HEK293 (cell line): ENCODE results near the gene JOSD1.
A peak's percentile ranks its signal among the peaks of the same experiment; 100 is the strongest.

Source experiments
- BCL11A ChIP-seq: fragments of 450-650 bp; formaldehyde crosslinking; IDR thresholded peaks from 2 replicates; pipeline ENCODE4 v1.5.1; 2016; ENCODE audit warnings: low read depth, missing biosample characterization, missing genetic modification characterization
- GFI1B ChIP-seq: fragments of 450-650 bp; formaldehyde crosslinking; IDR thresholded peaks from 2 replicates; pipeline ENCODE4 v1.5.1; 2016; ENCODE audit warnings: missing biosample characterization, missing genetic modification characterization
- GLIS2 ChIP-seq: fragments of 450-650 bp; formaldehyde crosslinking; IDR thresholded peaks from 2 replicates; pipeline ENCODE4 v1.5.1; 2016; ENCODE audit warnings: missing biosample characterization, missing genetic modification characterization
- KLF10 ChIP-seq: fragments of 450-650 bp; IDR thresholded peaks from 2 replicates; pipeline ENCODE4 v1.5.1; 2018; ENCODE audit warnings: missing biosample characterization, mild to moderate bottlenecking, missing genetic modification characterization
- KLF7 ChIP-seq: fragments of 450-650 bp; formaldehyde crosslinking; IDR thresholded peaks from 2 replicates; pipeline ENCODE4 v1.5.1; 2016; ENCODE audit warnings: missing biosample characterization, missing genetic modification characterization, borderline replicate concordance
- KLF8 ChIP-seq: fragments of 450-650 bp; formaldehyde crosslinking; IDR thresholded peaks from 2 replicates; pipeline ENCODE4 v1.5.1; 2016; ENCODE audit warnings: missing biosample characterization, missing genetic modification characterization
- PRDM1 ChIP-seq: fragments of 450-650 bp; formaldehyde crosslinking; IDR thresholded peaks from 2 replicates; pipeline ENCODE4; 2016; ENCODE audit warnings: missing biosample characterization, missing genetic modification characterization
- RBAK ChIP-seq: fragments of 450-650 bp; formaldehyde crosslinking; IDR thresholded peaks from 2 replicates; pipeline ENCODE4 v1.5.1; 2016; ENCODE audit warnings: missing biosample characterization, missing genetic modification characterization
- ZNF138 ChIP-seq: fragments of 450-650 bp; formaldehyde crosslinking; IDR thresholded peaks from 2 replicates; pipeline ENCODE4 v1.5.1; 2016; ENCODE audit warnings: missing biosample characterization, missing genetic modification characterization, borderline replicate concordance
- ZNF184 ChIP-seq: fragments of 450-650 bp; IDR thresholded peaks from 2 replicates; pipeline ENCODE4 v1.5.1; 2018; ENCODE audit warnings: missing biosample characterization, mild to moderate bottlenecking, missing genetic modification characterization
- ZNF202 ChIP-seq: fragments of 450-650 bp; formaldehyde crosslinking; IDR thresholded peaks from 2 replicates; pipeline ENCODE4 v1.5.1; 2016; ENCODE audit warnings: missing biosample characterization, missing genetic modification characterization, borderline replicate concordance
- ZNF530 ChIP-seq: fragments of 450-650 bp; formaldehyde crosslinking; IDR thresholded peaks from 2 replicates; pipeline ENCODE4 v1.5.1; 2016; ENCODE audit warnings: low read depth, missing biosample characterization, missing genetic modification characterization
- ZNF555 ChIP-seq: fragments of 450-650 bp; formaldehyde crosslinking; conservative IDR thresholded peaks from 2 replicates; pipeline ENCODE4 v1.5.1; 2017; ENCODE audit warnings: missing biosample characterization, mild to moderate bottlenecking, missing genetic modification characterization, inconsistent platforms
- ZNF600 ChIP-seq: fragments of 450-650 bp; formaldehyde crosslinking; IDR thresholded peaks from 2 replicates; pipeline ENCODE4 v1.5.1; 2016; ENCODE audit warnings: missing biosample characterization, missing genetic modification characterization
- ZNF660 ChIP-seq: fragments of 450-650 bp; IDR thresholded peaks from 2 replicates; pipeline ENCODE4 v1.5.1; 2018; ENCODE audit warnings: missing biosample characterization, mild to moderate bottlenecking, missing genetic modification characterization
- ZNF677 ChIP-seq: fragments of 450-650 bp; IDR thresholded peaks from 2 replicates; pipeline ENCODE4 v1.5.0; 2018; ENCODE audit warnings: missing biosample characterization, mild to moderate bottlenecking, missing genetic modification characterization, moderate library complexity
- TF ChIP-seq, protein P1 (sequence below): fragments of 450-650 bp; formaldehyde crosslinking; IDR thresholded peaks from 2 replicates; pipeline ENCODE4 v1.5.1; 2016; ENCODE audit warnings: missing biosample characterization, missing genetic modification characterization, borderline replicate concordance
- TF ChIP-seq, protein P2 (sequence below): IDR thresholded peaks from 2 replicates; pipeline ENCODE4 v1.6.1; 2011; ENCODE audit warnings: mild to moderate bottlenecking, low read depth, low read length, borderline replicate concordance
- TF ChIP-seq, protein P3 (sequence below): fragments of 450-650 bp; formaldehyde crosslinking; IDR thresholded peaks from 2 replicates; pipeline ENCODE4 v1.5.1; 2016; ENCODE audit warnings: missing biosample characterization, missing genetic modification characterization, low read depth
- TF ChIP-seq, protein P4 (sequence below): fragments of 450-650 bp; formaldehyde crosslinking; IDR thresholded peaks from 2 replicates; pipeline ENCODE4 v1.5.1; 2016; ENCODE audit warnings: missing biosample characterization, missing genetic modification characterization
- TF ChIP-seq, protein P5 (sequence below): fragments of 450-650 bp; IDR thresholded peaks from 2 replicates; pipeline ENCODE4 v1.5.1; 2018; ENCODE audit warnings: missing biosample characterization, missing genetic modification characterization
- TF ChIP-seq, protein P6 (sequence below): fragments of 450-650 bp; formaldehyde crosslinking; IDR thresholded peaks from 2 replicates; pipeline ENCODE4 v1.5.1; 2017; ENCODE audit warnings: missing biosample characterization, mild to moderate bottlenecking, missing genetic modification characterization, moderate library complexity
- TF ChIP-seq, protein P7 (sequence below): fragments of 450-650 bp; IDR thresholded peaks from 2 replicates; pipeline ENCODE4 v1.5.1; 2018; ENCODE audit warnings: missing biosample characterization, mild to moderate bottlenecking, missing genetic modification characterization

Gene JOSD1

DNA sequence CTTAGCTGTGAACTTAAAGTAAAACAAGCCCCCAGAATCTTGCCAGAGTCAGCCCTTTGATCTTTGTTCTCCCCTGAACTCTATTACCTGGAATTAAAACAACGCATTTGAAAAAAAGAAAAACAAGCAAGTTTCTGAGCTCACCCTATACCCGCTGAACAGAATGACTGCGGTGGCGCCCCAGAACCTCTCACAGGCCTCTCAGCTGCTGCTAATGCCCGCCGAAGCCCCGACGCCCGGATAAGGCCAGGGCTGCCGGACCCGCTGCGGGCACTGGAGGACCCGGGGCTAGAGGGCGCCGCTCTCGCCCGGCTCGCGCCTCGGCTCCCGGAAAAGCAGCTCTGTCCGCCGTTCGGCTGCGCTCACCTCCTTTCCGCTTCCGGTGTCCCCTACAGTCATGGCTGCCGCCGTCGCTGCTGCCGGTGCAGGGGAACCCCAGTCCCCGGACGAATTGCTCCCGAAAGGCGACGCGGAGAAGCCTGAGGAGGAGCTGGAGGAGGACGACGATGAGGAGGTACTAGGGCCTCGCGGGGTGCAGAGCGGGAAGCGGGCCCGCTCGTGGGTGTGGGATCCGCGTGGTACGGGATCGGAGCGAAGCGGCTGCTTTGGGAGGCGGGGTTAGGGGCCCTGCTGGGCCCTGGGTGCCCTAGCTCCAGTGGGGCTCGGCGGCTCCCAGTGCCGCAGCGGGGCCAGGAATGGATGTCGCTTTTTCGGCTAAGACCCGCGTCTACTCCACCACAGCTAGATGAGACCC is 19.0 kb downstream of the JOSD1 start, which contains the start of gene TOMM22 (continued):
- TF ChIP-seq, protein P1, sequence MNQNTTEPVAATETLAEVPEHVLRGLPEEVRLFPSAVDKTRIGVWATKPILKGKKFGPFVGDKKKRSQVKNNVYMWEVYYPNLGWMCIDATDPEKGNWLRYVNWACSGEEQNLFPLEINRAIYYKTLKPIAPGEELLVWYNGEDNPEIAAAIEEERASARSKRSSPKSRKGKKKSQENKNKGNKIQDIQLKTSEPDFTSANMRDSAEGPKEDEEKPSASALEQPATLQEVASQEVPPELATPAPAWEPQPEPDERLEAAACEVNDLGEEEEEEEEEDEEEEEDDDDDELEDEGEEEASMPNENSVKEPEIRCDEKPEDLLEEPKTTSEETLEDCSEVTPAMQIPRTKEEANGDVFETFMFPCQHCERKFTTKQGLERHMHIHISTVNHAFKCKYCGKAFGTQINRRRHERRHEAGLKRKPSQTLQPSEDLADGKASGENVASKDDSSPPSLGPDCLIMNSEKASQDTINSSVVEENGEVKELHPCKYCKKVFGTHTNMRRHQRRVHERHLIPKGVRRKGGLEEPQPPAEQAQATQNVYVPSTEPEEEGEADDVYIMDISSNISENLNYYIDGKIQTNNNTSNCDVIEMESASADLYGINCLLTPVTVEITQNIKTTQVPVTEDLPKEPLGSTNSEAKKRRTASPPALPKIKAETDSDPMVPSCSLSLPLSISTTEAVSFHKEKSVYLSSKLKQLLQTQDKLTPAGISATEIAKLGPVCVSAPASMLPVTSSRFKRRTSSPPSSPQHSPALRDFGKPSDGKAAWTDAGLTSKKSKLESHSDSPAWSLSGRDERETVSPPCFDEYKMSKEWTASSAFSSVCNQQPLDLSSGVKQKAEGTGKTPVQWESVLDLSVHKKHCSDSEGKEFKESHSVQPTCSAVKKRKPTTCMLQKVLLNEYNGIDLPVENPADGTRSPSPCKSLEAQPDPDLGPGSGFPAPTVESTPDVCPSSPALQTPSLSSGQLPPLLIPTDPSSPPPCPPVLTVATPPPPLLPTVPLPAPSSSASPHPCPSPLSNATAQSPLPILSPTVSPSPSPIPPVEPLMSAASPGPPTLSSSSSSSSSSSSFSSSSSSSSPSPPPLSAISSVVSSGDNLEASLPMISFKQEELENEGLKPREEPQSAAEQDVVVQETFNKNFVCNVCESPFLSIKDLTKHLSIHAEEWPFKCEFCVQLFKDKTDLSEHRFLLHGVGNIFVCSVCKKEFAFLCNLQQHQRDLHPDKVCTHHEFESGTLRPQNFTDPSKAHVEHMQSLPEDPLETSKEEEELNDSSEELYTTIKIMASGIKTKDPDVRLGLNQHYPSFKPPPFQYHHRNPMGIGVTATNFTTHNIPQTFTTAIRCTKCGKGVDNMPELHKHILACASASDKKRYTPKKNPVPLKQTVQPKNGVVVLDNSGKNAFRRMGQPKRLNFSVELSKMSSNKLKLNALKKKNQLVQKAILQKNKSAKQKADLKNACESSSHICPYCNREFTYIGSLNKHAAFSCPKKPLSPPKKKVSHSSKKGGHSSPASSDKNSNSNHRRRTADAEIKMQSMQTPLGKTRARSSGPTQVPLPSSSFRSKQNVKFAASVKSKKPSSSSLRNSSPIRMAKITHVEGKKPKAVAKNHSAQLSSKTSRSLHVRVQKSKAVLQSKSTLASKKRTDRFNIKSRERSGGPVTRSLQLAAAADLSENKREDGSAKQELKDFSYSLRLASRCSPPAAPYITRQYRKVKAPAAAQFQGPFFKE (tag by site-specific recombination): no peak
- TF ChIP-seq ZNF184 (tag by site-specific recombination): no peak
- TF ChIP-seq ZNF660 (tag by site-specific recombination): peak; percentile 98
- TF ChIP-seq ZNF555: no peak
- TF ChIP-seq, protein P2, sequence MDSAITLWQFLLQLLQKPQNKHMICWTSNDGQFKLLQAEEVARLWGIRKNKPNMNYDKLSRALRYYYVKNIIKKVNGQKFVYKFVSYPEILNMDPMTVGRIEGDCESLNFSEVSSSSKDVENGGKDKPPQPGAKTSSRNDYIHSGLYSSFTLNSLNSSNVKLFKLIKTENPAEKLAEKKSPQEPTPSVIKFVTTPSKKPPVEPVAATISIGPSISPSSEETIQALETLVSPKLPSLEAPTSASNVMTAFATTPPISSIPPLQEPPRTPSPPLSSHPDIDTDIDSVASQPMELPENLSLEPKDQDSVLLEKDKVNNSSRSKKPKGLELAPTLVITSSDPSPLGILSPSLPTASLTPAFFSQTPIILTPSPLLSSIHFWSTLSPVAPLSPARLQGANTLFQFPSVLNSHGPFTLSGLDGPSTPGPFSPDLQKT: peak; percentile 78; the same call in 1 of the 2 replicates
- TF ChIP-seq, protein P3, sequence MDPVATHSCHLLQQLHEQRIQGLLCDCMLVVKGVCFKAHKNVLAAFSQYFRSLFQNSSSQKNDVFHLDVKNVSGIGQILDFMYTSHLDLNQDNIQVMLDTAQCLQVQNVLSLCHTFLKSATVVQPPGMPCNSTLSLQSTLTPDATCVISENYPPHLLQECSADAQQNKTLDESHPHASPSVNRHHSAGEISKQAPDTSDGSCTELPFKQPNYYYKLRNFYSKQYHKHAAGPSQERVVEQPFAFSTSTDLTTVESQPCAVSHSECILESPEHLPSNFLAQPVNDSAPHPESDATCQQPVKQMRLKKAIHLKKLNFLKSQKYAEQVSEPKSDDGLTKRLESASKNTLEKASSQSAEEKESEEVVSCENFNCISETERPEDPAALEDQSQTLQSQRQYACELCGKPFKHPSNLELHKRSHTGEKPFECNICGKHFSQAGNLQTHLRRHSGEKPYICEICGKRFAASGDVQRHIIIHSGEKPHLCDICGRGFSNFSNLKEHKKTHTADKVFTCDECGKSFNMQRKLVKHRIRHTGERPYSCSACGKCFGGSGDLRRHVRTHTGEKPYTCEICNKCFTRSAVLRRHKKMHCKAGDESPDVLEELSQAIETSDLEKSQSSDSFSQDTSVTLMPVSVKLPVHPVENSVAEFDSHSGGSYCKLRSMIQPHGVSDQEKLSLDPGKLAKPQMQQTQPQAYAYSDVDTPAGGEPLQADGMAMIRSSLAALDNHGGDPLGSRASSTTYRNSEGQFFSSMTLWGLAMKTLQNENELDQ (tag by site-specific recombination): no peak
- peak; percentile 54; the same call in 1 of the 2 replicates for TF ChIP-seq KLF10 (tag by site-specific recombination)
- TF ChIP-seq ZNF530 (tag by site-specific recombination): no peak
- TF ChIP-seq BCL11A: peak; percentile 70; the same call in 1 of the 2 replicates
- TF ChIP-seq, protein P4, sequence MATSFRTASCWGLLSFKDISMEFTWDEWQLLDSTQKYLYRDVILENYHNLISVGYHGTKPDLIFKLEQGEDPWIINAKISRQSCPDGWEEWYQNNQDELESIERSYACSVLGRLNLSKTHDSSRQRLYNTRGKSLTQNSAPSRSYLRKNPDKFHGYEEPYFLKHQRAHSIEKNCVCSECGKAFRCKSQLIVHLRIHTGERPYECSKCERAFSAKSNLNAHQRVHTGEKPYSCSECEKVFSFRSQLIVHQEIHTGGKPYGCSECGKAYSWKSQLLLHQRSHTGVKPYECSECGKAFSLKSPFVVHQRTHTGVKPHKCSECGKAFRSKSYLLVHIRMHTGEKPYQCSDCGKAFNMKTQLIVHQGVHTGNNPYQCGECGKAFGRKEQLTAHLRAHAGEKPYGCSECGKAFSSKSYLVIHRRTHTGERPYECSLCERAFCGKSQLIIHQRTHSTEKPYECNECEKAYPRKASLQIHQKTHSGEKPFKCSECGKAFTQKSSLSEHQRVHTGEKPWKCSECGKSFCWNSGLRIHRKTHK (tag by site-specific recombination): no peak
- peak; percentile 79 for TF ChIP-seq KLF8
- TF ChIP-seq KLF7 (tag by site-specific recombination): no peak; the same call in 1 of the 2 replicates
- no peak for TF ChIP-seq GLIS2 (tag by site-specific recombination)
- no peak for TF ChIP-seq PRDM1 (tag by site-specific recombination)
- TF ChIP-seq RBAK (tag by site-specific recombination): no peak
- no peak for TF ChIP-seq ZNF138 (tag by site-specific recombination)
- TF ChIP-seq ZNF600: no peak
- no peak for TF ChIP-seq GFI1B (tag by site-specific recombination)
- TF ChIP-seq, protein P5, sequence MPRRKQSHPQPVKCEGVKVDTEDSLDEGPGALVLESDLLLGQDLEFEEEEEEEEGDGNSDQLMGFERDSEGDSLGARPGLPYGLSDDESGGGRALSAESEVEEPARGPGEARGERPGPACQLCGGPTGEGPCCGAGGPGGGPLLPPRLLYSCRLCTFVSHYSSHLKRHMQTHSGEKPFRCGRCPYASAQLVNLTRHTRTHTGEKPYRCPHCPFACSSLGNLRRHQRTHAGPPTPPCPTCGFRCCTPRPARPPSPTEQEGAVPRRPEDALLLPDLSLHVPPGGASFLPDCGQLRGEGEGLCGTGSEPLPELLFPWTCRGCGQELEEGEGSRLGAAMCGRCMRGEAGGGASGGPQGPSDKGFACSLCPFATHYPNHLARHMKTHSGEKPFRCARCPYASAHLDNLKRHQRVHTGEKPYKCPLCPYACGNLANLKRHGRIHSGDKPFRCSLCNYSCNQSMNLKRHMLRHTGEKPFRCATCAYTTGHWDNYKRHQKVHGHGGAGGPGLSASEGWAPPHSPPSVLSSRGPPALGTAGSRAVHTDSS (tag by site-specific recombination): no peak
- TF ChIP-seq, protein P6, sequence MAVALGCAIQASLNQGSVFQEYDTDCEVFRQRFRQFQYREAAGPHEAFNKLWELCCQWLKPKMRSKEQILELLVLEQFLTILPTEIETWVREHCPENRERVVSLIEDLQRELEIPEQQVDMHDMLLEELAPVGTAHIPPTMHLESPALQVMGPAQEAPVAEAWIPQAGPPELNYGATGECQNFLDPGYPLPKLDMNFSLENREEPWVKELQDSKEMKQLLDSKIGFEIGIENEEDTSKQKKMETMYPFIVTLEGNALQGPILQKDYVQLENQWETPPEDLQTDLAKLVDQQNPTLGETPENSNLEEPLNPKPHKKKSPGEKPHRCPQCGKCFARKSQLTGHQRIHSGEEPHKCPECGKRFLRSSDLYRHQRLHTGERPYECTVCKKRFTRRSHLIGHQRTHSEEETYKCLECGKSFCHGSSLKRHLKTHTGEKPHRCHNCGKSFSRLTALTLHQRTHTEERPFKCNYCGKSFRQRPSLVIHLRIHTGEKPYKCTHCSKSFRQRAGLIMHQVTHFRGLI: 0 out of 2 replicates have a peak, but pooled peaks have one; percentile 37
- no peak for TF ChIP-seq ZNF677
- no peak for TF ChIP-seq ZNF202 (tag by site-specific recombination)
- TF ChIP-seq, protein P7, sequence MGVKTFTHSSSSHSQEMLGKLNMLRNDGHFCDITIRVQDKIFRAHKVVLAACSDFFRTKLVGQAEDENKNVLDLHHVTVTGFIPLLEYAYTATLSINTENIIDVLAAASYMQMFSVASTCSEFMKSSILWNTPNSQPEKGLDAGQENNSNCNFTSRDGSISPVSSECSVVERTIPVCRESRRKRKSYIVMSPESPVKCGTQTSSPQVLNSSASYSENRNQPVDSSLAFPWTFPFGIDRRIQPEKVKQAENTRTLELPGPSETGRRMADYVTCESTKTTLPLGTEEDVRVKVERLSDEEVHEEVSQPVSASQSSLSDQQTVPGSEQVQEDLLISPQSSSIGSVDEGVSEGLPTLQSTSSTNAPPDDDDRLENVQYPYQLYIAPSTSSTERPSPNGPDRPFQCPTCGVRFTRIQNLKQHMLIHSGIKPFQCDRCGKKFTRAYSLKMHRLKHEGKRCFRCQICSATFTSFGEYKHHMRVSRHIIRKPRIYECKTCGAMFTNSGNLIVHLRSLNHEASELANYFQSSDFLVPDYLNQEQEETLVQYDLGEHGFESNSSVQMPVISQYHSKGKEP (tag by site-specific recombination): peak; percentile 60
